Stimulated activated CD8-positive, alpha-beta memory T cell treated with anti-CD3 and anti-CD28 coated beads, Interleukin-7, amount 100 ng/mL, for 24 hours (primary cell): Measurements from ENCODE around the gene ZBTB8B.
A peak's percentile ranks its signal among the peaks of the same experiment; 100 is the strongest.
"Not testable (repeated sequence)": the region's sequence is repeated elsewhere in the genome, so short reads cannot be mapped to it uniquely, and the experiment has no call there.

ENCODE experiments used
- DNase-seq: peaks from one replicate; pipeline ENCODE4 v3.0.0-alpha.2; 2020; ENCODE audit warnings: low read depth

Gene ZBTB8B

DNA sequence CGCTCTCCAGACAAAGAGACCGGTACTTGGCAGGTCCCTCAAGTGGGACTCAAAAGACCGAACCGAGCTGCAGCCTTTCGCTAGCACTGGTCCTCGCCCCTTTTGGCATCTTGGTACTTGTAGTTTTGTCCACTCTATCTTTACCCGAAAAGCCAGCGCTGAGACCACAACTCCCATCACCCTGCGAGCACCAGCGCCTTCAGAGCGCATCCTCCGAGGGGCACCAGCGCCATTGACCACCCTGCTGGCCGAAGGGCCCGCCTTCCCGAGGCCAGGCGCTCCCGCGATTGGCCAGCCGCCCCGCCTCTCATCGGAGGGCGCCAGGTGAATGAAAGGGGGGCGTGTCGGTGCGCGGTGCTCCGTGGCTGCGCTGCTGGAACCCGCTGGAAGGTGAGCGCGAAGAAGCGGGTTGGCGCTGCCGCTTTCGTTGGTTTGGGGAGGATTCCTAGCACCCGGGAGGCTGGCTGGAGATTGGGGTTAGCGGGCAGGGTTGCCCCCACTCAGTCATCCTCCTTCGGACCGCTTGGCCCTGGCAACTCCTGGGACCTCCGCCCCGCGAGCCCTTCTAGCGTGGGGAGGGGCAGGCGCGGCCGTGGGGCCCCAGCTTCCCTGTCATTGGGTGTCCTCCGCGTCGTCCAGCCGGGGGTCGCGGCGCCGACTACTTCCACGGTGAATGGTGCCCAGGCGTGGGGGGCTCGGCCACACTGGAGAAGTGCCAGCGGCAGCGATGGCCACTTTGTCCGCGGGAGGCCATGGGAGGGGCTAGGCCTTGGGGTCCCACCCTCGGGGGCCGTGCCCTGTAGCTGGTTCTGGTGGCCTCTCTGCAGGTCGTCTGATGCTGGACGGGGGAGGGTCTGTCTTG, at the start of gene ZBTB8B:
TSS of gene ZBTB8B (plus strand) at position 357 of the 862 bp plus-strand sequence. CDS start 5,553 bp downstream, outside the sequence.
- peak; percentile 22 for DNase-seq

GRCh38 chr1:32421775-32422174, 43.1 kb upstream of the ZBTB8B start:
- DNase-seq, result no peak

DNA sequence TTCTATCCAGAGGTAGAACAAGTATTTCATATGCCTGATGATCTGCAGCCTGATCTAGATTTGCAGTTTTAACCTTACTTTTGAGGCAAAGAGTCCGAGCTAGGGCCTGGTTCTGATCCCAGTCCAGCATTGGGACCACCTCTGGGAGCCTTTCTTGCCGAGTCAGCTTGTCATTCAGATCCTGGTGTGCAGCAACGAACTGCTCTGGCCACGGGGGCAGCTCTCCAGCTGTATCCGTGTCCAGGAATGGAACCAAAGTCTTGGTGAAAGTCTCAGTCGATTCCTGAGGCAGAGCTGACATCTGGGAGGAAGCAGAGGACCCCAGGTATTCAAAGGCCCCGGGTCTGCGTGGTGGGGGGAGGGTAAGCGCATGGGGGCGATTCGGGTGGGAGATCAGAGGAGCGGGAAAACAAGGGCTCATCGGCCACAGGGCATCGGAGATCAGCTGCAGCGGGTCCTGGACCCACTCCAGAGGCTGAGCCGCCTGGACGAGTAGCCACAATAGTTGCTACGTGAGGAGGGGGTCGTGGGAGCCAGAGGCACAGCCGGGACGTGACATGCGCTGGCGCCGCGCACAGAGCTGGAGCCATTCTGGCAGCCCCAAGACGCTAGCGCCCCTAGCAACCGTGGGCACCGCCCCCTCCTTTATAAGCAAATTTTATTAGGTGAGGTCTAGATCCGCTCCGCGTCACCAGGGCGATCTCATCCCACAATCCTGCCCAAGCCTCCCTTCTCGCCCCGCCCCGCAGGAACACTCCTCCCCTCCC, 38.2 kb upstream of the ZBTB8B start:
- DNase-seq, result no peak

- no peak for DNase-seq
Measured at GRCh38 chr1:32427264-32427963, 37.5 kb upstream of the ZBTB8B start.

- DNase-seq, result no peak
Measured at GRCh38 chr1:32431736-32432400, 33.0 kb upstream of the ZBTB8B start.

- no peak for DNase-seq
Measured at GRCh38 chr1:32438136-32438535, 26.7 kb upstream of the ZBTB8B start.

GRCh38 chr1:32438777-32439176, 26.1 kb upstream of the ZBTB8B start:
- DNase-seq, result not testable (repeated sequence)

- not testable (repeated sequence) for DNase-seq
Measured at GRCh38 chr1:32441467-32441866, 23.4 kb upstream of the ZBTB8B start.

- DNase-seq, result no peak
Measured at GRCh38 chr1:32447469-32448185, 17.2 kb upstream of the ZBTB8B start.

DNA sequence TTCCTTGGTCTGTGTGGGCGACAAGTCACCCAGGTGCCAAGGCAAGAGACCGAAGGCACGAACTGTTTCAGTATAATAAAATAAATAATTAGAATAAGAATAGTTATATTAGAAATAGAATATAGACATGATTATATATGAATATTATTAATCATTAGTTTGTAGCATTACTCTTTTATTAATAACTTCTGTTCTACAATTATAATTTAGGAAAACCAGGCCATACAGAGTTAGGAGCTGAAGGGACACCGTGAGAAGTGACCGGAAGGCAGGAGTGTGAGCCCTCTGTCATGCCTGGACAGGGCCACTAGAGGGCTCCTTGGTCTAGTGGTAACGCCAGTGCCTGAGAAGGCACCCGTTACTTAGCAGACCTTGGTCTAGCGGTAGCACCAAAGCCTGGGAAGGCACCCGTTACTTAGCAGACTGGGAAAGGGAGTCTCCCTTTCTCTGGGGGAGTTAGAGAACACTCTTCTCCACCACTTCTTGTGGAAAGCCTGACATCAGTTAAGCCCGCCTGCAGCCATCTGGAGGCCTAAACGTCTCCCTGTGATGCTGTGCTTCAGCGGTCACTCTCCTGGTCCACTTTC, 16.6 kb upstream of the ZBTB8B start:
- peak; percentile 13 for DNase-seq

DNA sequence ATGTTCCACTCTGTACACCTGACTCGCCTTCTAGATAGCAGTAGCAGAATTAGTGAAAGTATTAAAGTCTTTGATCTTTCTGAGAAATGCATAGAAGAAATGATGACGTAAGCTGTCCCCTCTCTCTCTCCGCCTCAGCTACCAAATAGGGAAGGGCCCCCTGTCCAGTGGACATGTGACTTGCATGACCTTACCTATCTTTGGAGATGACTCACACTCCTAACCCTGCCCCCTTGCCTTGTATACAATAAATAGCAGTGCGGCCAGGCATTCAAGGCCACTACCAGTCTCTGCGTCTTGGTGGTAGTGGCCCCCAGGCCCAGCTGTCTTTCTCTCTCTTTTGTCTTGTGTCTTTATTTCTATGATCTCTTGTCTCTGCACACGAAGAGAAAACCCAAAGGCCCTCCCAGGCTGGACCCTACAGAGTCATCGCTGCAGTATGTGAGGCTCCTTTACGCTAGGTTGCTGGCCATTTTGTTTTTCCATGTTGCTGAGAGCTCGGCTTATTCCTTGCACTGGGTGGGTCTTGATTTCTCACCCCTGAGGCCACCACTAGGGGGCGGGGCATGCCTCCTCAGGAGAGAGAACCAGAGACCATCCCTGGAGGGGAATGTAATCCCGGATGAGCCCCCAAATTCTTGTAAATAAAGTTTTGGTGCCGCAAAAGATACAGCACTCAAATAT, 16.0 kb upstream of the ZBTB8B start:
- no peak for DNase-seq

- not testable (repeated sequence) for DNase-seq
Measured at GRCh38 chr1:32449457-32449831, 15.4 kb upstream of the ZBTB8B start.

GRCh38 chr1:32454726-32455125, 10.1 kb upstream of the ZBTB8B start:
- no peak for DNase-seq

DNA sequence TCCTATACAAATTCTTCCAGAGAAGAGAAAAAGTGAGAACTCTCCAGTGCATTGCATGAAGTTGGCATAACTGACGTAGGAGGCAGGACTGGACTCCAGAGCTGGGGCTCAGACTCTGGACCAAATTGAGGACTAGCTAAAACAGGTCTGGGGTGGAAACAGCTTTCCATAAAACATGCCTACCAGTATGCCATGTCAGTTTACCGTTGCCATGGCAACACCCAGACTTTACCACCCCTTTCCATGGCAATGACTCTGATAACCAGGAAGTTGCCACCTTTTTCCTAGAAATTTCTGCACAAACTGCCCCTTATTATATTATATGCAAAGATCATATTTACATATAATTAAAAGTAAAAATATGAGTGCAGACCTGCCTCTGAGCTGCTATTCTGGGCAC, 8.9 kb upstream of the ZBTB8B start:
- no peak for DNase-seq

DNA sequence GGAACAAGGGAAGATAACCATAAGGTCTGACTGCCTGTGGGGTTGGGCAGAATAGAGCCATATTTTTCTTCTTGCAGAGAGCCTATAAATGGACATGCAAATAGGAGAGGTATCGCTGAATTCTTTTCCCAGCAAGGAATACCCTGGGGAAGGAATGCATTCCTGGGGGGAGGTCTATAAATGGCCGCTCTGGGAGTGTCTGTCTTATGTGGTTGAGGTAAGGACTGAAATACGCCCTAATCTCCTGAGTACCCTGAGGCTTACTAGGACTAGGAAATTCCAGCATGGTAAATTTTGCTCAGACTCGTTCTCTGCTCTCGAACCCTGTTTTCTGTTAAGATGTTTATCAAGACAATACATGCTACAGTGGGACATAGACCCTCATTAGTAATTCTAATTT, 6.1 kb upstream of the ZBTB8B start:
- not testable (repeated sequence) for DNase-seq

- not testable (repeated sequence) for DNase-seq
Measured at GRCh38 chr1:32462977-32463376, 1.9 kb upstream of the ZBTB8B start.

DNA sequence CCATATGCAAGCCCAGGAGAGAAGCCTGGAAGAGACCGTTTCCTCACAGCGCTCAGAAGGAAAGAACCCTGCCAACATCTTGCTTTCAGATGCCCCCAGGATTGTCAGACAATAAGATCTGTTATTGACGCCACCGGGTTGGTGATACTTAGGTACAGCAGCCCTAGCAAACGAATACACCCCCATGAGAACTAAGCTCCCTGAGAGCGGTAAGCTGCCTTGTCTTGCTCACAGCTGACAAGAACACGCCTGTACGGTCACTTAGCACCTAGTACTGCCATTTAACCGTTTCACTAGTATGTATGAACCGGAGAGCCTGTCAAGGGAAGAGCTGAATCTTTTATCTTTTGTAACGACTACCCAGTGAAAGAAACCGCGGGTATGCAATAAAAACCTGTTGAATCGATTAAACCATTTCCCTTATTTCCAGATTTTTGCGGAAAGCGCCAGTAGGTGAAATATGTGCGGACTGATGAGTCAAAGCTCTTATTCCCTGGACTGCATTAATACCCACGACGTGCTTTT, 619 bp upstream of the ZBTB8B start:
- DNase-seq, result no peak

DNA sequence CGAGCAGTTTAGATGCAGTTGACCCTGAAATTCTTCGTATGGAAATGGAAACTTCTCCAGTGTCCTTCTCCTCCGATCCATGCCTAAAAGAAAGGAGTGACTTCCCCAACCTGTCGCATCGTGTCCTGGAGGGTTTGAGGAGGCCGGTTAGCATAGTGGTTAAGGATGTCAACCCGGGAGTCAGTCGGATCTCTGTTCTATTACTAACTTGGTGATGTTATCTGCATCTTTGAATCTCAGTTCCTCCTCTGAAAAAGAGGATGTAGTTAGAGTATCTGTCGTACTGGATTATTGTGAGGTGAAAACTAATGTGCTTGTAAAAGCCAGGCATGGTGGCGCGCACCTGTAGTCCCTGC, 684 bp downstream of the ZBTB8B start:
- no peak for DNase-seq

- DNase-seq, result no peak
Measured at GRCh38 chr1:32466761-32467160, 1.9 kb downstream of the ZBTB8B start.

GRCh38 chr1:32468791-32469190, 3.9 kb downstream of the ZBTB8B start:
- no peak for DNase-seq
